Ishikawa (cell line): ENCODE measurements around the gene SAA1.

ENCODE experiments used
- CEBPB ChIP-seq: IDR thresholded peaks from 2 replicates; pipeline ENCODE4 v1.6.1; 2012
- CREB1 ChIP-seq: IDR thresholded peaks from 2 replicates; pipeline ENCODE4 v1.6.1; 2012; ENCODE audit warnings: low read depth
- EGR1 ChIP-seq: IDR thresholded peaks from 2 replicates; pipeline ENCODE4 v1.6.1; 2012
- EP300 ChIP-seq: IDR thresholded peaks from 2 replicates; pipeline ENCODE4 v1.6.1; 2012; ENCODE audit warnings: borderline replicate concordance
- FOXM1 ChIP-seq: IDR thresholded peaks from 2 replicates; pipeline ENCODE4 v1.6.1; 2012; ENCODE audit warnings: low read depth, borderline replicate concordance
- NFIC ChIP-seq: IDR thresholded peaks from 2 replicates; pipeline ENCODE4 v1.6.1; 2012
- RAD21 ChIP-seq: IDR thresholded peaks from 2 replicates; pipeline ENCODE4 v1.6.1; 2012; ENCODE audit warnings: low read depth
- TAF1 ChIP-seq: IDR thresholded peaks from 2 replicates; pipeline ENCODE4 v1.6.1; 2012; ENCODE audit warnings: low read depth, mild to moderate bottlenecking
- TCF12 ChIP-seq: IDR thresholded peaks from 2 replicates; pipeline ENCODE4 v1.6.1; 2012; ENCODE audit warnings: low read depth
- TEAD4 ChIP-seq: IDR thresholded peaks from 2 replicates; pipeline ENCODE4 v1.6.1; 2012
- YY1 ChIP-seq: IDR thresholded peaks from 2 replicates; pipeline ENCODE4 v1.6.1; 2012; ENCODE audit warnings: low read depth
- ZBTB7A ChIP-seq: IDR thresholded peaks from 2 replicates; pipeline ENCODE4 v1.6.1; 2012; ENCODE audit warnings: low read depth
- TF ChIP-seq, protein P1 (sequence below): IDR thresholded peaks from 2 replicates; pipeline ENCODE4 v1.6.1; 2012; ENCODE audit warnings: low read depth, mild to moderate bottlenecking
- TF ChIP-seq, protein P2 (sequence below): IDR thresholded peaks from 2 replicates; pipeline ENCODE4 v1.6.1; 2012
- TF ChIP-seq, protein P3 (sequence below): IDR thresholded peaks from 2 replicates; pipeline ENCODE4 v1.6.1; 2012

SAA1 gene

DNA sequence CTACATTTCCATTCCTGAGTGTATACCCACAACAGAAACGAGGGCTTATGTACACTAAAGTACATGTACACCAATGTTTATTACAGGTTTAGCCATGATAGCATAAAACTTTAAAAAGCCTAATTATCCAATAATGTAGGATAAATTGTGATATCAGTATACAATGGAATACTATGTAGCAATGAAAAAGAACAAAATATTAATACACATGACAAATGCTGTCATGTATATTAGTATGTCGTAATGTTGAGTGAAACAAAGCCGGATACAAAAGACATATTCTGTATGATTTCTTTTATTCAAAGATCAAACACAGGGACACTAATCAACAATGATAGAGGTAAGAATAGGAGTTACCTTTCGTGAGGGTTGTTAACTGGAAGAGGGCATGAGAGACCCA is 32.2 kb upstream of the SAA1 start:
- TF ChIP-seq, protein P1, sequence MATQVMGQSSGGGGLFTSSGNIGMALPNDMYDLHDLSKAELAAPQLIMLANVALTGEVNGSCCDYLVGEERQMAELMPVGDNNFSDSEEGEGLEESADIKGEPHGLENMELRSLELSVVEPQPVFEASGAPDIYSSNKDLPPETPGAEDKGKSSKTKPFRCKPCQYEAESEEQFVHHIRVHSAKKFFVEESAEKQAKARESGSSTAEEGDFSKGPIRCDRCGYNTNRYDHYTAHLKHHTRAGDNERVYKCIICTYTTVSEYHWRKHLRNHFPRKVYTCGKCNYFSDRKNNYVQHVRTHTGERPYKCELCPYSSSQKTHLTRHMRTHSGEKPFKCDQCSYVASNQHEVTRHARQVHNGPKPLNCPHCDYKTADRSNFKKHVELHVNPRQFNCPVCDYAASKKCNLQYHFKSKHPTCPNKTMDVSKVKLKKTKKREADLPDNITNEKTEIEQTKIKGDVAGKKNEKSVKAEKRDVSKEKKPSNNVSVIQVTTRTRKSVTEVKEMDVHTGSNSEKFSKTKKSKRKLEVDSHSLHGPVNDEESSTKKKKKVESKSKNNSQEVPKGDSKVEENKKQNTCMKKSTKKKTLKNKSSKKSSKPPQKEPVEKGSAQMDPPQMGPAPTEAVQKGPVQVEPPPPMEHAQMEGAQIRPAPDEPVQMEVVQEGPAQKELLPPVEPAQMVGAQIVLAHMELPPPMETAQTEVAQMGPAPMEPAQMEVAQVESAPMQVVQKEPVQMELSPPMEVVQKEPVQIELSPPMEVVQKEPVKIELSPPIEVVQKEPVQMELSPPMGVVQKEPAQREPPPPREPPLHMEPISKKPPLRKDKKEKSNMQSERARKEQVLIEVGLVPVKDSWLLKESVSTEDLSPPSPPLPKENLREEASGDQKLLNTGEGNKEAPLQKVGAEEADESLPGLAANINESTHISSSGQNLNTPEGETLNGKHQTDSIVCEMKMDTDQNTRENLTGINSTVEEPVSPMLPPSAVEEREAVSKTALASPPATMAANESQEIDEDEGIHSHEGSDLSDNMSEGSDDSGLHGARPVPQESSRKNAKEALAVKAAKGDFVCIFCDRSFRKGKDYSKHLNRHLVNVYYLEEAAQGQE = no peak
- TF ChIP-seq TEAD4 = no peak
- no peak for TF ChIP-seq EP300
- TF ChIP-seq CREB1 = no peak
- TF ChIP-seq YY1 = no peak
- no peak for TF ChIP-seq EGR1
- no peak for TF ChIP-seq CEBPB
- TF ChIP-seq TCF12 = no peak
- TF ChIP-seq TAF1 = no peak
- TF ChIP-seq, protein P2, sequence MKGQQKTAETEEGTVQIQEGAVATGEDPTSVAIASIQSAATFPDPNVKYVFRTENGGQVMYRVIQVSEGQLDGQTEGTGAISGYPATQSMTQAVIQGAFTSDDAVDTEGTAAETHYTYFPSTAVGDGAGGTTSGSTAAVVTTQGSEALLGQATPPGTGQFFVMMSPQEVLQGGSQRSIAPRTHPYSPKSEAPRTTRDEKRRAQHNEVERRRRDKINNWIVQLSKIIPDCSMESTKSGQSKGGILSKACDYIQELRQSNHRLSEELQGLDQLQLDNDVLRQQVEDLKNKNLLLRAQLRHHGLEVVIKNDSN = no peak
- TF ChIP-seq, protein P3, sequence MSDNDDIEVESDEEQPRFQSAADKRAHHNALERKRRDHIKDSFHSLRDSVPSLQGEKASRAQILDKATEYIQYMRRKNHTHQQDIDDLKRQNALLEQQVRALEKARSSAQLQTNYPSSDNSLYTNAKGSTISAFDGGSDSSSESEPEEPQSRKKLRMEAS = no peak
- no peak for TF ChIP-seq ZBTB7A
- no peak for TF ChIP-seq FOXM1
- no peak for TF ChIP-seq NFIC
- no peak for TF ChIP-seq RAD21

DNA sequence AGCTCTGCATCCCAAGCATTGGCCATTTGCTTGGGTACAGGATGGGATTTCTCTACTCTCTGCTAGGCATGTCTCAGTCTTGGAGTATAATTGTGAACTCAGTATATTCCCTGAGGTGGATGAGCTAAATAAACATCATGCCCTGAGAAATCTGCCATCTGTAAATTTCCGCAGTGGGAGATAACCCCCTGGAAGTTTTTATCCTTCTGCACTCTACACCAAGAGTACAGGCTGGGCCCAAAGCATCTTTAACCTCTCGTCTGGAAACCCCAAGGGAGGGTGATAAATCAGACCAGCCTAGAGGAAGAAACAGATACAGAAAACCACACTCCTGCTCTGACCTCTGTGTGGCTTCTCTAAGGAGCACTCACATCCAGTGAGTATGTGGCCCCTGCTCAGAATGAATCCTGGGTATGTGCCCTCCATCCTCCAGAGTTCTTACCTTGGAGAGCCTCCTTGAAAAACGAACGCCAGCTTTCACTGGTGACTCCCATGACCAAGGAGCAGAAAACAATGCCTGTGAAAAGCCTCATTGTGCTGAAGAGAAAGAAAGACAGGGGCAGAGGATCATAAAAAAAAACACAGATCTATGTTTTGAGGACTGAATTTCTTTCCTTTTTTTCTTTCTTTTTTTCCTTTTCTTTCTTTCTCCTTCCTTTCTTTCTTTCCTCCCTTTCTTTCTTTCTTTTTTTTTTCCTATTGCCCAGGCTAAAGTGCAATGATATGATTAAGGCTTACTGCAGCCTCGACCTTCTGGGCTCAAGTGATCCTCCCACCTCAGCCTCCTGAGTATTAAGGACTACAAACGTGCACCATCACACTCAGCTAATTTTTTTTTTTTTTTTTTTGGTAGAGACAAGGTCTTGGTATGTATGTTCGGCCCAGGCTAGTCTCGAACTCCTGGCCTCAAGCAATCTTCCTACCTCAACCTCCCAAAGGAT is 30.4 kb upstream of the SAA1 start:
- no peak for TF ChIP-seq EP300
- TF ChIP-seq, protein P3 = no peak
- no peak for TF ChIP-seq YY1
- TF ChIP-seq TCF12 = no peak
- TF ChIP-seq, protein P2 = no peak
- TF ChIP-seq ZBTB7A = no peak
- no peak for TF ChIP-seq FOXM1
- no peak for TF ChIP-seq TEAD4
- TF ChIP-seq RAD21 = no peak
- no peak for TF ChIP-seq EGR1
- TF ChIP-seq CEBPB = no peak
- TF ChIP-seq TAF1 = no peak
- TF ChIP-seq, protein P1 = no peak
- TF ChIP-seq NFIC = no peak
- TF ChIP-seq CREB1 = no peak

DNA sequence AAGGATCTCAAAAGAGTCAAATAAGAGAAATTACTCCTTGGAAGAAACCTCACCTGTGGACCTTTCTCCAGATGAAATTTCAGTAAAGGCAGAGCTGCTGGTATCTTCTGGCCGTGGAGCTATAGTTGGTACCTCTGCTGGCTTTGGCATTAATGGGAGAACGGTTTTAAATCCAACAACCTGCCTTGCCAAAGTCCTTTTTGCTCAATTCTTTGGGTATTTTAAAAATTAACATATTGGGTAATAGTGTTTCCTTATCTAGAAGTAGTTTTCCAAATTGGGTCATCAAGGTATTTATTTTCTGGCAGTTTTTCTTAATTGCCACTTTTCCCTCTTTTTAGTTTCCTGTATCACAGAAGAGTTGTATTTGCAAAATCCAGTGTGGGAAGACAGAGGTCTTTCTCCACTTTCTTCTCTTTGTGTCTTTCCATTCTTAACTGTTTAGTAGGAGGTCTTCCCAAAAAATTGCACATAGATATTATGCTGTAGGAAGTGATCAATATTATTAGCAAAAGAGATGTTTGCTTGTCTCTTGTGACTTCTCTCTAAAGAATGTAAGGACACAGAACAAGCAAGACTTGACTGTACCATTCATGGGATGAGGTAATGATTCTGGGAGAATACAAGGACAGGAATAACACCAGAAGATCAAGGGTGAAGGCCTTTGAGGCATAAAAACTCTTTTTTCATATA is 29.3 kb upstream of the SAA1 start, which contains the start of gene SAA4:
Gene SAA4 (minus strand): TSS at position 139 of the 693 bp plus-strand sequence. CDS start 876 bp downstream, outside the sequence.
- no peak for TF ChIP-seq EGR1

DNA sequence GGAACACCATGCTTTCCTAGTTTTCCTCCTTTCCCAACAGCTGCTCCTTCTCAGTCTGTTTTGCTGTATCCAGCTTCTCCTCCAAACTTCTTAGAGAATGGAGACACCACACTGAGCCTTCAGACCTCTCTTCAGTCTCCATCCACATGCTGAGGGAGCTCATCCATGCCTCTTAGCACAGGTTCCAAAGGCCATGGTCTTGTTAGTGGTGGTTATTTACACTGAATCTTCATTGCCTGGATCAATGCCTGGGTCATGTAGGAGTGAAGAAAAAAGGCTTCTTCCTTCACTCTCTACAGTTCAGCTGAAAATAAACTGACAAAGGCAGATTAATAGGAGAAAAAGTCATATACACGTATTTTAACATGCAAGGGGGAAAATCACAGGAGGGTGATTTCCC is 26.4 kb upstream of the SAA1 start:
- TF ChIP-seq TAF1 (no peak), RAD21 (no peak), TCF12 (no peak), CREB1 (no peak), FOXM1 (no peak), CEBPB (no peak), EGR1 (no peak), ZBTB7A (no peak), NFIC (no peak), YY1 (no peak)
- TF ChIP-seq, protein P3 = no peak
- TF ChIP-seq, protein P1 = no peak
- TF ChIP-seq, protein P2 = no peak
